HG03066 (cell line): ENCODE results near the gene MAP1LC3B.

Experiments used
- ATAC-seq: cut with Tn5 transposase; IDR thresholded peaks from one replicate; pipeline ENCODE4 v1.9.1; 2021; ENCODE audit warnings: low read depth; ENCODE audit not compliant: unreplicated experiment

MAP1LC3B gene

GRCh38 chr16:87423429-87423828 is 31.3 kb downstream of the MAP1LC3B start:
- no peak for ATAC-seq

- no peak for ATAC-seq
Observed at GRCh38 chr16:87424266-87424665, 32.1 kb downstream of the MAP1LC3B start.

- no peak for ATAC-seq
Observed at GRCh38 chr16:87425941-87426340, 33.8 kb downstream of the MAP1LC3B start.

DNA sequence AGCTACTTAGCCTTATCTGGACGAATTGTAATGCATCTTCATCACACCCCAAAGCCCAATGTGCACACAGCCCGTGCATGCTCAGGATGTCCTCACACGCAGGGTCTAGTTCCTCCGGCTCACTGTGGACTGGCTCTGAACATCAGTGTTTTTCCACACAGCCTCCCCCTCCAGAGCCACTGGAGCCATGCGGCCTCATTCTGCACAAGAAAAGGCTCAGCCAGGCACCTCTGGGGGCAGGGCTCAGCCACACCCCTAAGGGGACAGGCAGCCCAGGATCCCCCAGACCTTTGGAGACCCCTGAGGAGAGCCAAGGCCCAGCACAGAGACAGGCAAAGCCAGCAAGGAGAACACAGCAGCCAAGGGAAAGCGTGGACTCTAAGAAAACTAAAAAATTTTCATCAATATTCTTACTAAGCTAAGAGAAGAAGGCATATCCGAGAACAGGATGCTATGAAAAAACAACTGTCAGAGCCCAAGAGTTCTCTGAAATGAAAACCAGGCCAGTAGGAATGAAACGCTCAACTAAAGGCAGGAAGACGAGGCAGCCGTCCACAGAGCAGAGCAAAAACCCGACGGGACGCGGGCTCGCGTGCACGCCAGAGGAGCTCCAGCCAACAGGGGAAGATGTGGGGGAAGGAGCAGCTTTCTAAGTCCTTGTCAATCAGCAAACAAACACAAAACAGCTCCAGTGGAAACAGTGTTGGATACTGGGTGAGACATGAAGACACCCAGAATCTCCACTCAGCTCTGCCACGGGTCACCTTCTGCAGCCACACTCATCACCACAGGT is 34.5 kb downstream of the MAP1LC3B start:
- ATAC-seq: no peak

DNA sequence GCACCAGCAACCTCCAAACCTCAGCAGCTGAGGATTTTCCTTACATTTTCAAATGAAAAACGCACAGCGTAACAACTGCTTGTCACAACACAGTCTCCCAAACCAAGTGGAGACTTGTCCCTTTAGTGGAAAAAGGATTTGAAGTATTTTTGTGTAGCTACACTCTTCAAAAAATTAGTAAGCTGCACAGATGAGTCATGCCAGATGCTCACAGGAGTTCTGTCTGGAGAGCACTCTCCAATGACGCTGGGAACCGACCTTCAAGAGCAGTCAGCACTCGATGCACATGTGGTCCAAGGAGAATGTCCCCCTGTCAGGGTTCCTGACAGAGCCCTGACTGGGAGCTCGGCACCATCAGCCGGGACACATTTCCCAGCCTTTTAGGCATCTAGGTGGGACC is 39.8 kb downstream of the MAP1LC3B start:
- no peak for ATAC-seq

DNA sequence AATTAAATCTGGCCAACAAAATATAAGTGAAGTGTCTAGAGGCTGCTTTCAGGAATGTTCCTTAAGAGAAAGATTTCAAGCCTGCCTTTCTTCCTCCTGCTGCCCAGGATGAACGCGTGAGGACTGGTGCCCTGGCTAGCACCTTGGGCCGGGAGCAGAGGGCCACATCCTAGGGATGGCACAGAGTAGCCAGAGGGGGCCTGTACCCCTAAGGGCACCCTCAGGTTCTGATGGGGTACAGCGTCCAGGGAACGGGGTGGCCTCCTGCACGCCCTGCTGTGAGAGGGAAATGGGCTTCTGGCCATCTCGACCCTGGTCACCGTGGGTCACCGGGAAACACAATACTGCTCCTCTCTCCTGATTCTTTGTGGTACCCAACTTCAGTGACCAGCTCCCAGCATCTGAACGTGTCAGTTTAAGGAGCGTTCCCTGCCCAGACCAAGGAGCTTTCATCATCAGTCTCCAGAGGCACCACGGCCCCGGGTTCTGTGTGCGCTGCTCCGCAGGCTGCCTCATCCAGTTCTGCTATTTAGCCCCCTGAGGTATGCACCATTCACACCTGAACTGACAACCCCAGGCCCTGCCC is 40.3 kb downstream of the MAP1LC3B start:
- no peak for ATAC-seq

- no peak for ATAC-seq
Observed at GRCh38 chr16:87434146-87434667, 42.1 kb downstream of the MAP1LC3B start.

DNA sequence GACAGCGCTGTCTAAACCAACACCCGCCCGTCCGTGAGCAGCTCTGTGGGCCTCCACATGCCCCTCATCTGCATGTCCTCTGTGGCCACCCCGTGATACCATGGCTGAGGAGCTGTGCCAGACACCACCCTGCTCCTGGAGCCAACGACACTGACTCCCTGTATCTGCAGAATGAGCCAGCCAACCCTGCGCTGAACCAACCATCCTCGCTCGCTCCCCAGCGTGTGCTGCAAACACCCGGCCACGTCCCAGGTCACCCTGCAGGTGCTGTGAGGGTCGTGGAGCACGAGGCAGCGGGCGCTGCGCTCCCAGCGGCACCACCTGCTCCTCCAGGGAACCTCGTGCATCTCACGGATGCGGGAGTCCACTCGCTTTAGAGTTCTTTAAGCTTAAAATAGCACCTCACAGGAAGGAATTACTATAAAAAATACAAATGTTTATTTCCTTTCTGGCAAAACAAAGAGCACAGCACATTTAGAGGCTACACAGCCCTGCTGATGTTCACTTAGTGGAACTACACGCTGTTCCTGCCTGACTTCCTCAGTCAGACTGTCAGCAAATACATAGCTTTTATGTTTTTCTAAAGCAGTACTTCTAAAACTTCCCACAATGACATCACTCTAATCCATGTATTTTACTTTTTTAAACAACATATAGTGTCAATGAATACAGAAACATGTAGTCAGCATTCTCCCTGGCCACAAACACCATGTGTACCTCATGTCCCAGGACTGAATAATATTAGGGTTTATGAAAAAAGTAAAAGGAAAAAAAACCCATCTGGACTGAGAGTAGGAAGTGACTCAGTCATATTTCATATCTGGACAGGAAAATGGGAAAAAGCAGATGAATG is 43.5 kb downstream of the MAP1LC3B start:
- no peak for ATAC-seq

DNA sequence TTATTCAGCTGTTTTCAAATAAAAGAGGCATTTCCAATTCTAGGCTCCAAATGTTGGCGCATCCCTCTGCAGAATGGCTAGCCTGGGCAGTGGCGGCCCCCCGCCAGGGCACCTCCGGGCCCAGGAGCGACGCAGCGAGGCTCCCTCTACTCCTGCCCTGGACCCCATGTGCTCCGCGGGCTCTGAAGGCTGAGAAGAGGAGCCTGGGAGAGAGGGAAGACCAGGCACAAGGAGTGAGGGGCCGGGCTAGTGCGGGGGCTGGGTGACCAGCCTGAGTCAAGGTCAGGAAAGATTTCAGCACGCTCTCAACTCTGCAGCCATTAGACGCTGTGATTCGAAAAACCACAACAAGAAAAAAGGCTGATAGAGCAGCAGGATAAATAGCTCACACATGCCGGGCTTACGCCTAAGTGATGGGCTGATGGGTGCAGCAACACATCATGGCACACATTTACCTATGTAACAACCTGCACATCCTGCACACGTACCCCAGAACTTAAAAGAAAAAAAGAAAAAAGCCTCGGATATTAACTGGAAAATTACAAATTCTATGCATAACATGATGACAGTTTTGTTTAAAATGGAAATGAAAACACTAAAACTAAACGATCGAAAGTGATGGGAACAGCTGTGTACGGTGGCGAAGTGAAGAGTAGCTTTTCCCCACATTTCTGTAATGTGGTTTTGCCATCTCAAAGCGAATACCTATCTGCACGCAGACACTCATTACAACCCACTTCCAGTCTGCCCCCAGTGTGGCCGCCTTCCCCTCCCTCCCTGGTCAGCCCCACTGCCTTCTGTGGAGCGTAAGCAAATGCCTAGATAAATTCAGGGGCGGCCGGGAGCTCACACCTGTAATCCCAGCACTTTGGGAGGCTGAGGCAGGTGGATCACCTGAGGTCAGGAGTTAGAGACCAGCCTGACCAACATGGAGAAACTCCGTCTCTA is 44.4 kb downstream of the MAP1LC3B start:
- no peak for ATAC-seq

- no peak for ATAC-seq
Observed at GRCh38 chr16:87437327-87437726, 45.2 kb downstream of the MAP1LC3B start.

DNA sequence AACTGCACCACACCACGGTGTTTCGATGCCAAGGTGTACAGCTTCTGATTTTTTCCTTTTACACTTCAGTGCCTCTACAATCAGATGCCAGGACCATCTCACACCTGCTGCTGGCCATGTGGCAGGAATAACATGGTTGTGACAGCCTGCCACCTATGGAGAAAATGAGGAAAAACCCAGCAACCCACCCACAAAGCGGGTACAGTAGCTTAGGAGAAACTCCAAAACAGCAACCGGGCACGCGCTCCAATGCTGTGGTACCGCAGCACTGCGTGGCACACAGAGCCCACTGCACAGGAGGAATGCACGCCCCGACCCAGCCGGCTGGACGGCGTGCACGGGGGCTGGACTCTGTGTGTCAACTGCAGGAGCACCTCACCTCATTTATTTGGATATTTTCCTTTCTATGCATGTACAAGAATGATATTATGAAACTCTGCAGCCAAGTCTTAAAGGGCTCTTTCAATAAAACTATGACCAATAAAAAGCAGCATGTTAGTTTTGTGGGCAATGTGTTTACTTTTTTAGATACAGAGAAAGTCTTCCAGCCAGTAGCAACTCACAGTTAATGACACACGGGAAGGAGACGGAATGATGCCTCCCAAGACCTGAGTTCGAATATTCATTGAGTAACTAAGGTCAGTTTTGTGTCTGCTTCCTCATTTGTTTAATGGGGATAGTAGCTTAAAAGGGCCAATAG is 45.9 kb downstream of the MAP1LC3B start:
- ATAC-seq: no peak

DNA sequence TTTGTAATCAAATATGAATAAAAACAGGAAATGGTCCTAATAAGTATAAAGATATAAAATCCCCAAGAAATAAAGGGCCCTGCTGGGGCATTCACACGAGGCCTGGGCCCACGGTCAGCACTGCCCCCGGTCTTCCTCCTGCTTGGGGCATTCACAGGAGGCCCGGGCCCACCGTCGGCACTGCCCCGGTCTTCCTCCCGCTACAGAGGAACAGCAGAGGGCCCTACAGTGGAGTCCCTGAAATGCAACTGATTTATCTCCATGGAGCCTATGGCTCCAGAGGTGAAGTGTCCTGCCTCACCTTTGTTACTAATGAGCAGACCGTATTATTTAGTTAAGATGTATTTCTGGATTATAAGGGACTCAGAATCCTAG is 46.5 kb downstream of the MAP1LC3B start:
- ATAC-seq: no peak

DNA sequence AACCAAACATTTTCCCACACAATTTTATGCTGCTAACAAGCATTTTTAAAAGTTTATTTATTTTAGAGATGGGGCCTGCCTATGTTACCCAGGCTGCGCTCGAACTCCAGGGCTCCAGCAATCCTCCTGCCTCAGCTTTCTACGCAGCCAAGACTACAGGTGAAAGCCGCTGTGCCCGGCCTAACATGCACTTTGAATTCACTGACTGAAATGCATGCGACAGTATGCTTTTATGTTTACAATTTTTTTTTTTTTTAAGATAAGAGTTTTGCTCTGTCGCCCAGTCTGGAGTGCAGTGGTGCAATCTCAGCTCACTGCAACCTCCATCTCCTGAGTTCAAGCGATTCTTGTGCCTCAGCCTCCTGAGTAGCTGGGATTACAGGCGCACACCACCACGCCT is 47.8 kb downstream of the MAP1LC3B start:
- no peak for ATAC-seq

DNA sequence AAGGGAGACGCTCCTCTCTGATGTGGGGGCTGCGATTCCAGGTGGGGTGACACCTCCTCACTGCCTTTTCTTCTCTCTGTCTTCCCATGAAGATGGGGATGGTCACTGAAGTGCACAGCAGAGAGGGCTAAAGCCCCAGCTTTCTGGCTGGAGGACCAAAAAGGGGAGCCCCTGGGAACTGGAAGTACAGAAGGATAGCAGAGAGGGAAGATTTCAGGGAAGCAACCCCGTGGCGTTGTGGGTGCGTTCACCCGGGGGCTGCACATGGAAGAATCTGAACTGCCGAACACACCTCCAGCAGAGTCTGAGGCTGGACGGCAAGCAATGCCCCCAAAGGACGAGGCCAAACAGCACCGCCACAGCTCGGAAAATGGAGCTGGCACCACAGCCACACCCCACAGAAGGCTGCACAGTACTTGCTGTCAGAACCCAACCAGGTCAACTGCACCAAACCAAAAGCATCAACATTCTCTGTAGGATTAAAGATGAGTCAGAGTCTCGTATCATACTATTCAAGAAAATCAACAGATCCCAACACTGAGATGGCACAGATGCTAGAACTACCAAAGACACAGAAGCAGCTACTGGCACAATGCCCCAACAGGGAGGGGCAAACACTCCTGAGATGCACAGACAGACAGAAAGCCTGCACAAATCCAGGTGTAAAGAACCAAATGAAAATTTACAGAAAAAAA is 49.9 kb downstream of the MAP1LC3B start:
- ATAC-seq: no peak

DNA sequence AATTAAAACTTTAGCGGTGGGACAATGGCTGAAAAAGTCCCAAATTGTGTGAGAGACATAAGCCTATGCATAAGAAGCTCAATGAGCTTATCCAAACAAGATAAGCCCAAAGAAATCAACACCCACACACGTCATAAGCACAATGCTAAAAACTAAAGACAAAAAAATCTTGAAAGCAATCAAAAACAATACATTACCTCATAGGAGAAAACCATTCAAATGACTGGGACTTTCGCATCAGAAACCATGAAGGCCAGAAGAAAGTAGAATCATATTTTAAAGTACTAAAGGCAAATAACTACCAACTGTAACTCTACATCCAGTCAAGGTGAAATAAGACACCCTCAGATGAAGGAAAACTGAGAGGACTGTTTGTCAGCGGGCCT is 50.4 kb downstream of the MAP1LC3B start:
- ATAC-seq: no peak

GRCh38 chr16:87443016-87443415 is 50.9 kb downstream of the MAP1LC3B start:
- no peak for ATAC-seq

- no peak for ATAC-seq
Observed at GRCh38 chr16:87443964-87444363, 51.8 kb downstream of the MAP1LC3B start.

- ATAC-seq: no peak
Observed at GRCh38 chr16:87445486-87445885, 53.4 kb downstream of the MAP1LC3B start.

DNA sequence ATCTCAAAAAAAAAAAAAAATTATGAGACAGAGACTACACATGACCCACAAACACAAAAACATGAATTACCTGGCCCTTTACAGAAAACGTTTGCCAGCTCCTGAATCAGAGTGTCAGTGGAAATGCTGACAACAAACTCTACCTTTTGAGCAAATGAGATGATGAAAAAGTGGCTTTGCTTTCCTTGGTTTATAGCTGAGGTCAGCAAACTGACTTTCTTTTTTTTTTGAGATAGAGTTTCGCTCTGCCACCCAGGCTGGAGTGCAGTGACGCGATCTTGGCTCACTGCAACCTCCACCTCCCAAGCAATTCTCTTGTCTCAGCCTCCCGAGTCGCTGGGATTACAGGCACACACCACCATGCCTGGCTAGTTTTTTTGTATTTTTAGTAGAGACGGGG is 54.3 kb downstream of the MAP1LC3B start:
- ATAC-seq: no peak
